GM12878 (cell line): ENCODE data around the gene CHRDL2. TPM values are rescaled to one million over a fixed set of nuclear protein-coding genes. Genes with fewer than 3 reads are reported as not detected.

Source experiments
- ATAC-seq: fragments of 200-7000 bp; cut with Tn5 transposase; 3 replicates; pipeline ENCODE4 v1.9.1; 2020; ENCODE audit warnings: mild to moderate bottlenecking, moderate library complexity
- BruUV-seq: library from RNA; stranded (reverse); fragments of 400-500 nt; replicated peaks from 2 replicates; lab custom pipeline; 2021; lab: Mats Ljungman, UMichigan
- CTCF ChIA-PET: fragments of 300-600 bp; sonication (Branson Sonifier 250); formaldehyde crosslinking; extraction: SDS; loops from one replicate; lab custom pipeline; 2021; ENCODE audit warnings: inconsistent platforms; lab: Yijun Ruan, JAX
- POLR2A ChIA-PET: fragments of 350-600 bp; formaldehyde crosslinking; extraction: SDS; loops from one replicate; lab custom pipeline; 2021; ENCODE audit warnings: inconsistent platforms; lab: Charles Lee
- RAD21 ChIA-PET: fragments of 300-600 bp; sonication (Branson Sonifier 250); formaldehyde crosslinking; loops from one replicate; lab custom pipeline; 2023; ENCODE audit warnings: antibody characterized with exemption; ENCODE audit not compliant: unreplicated experiment; lab: Charles Lee
- SMC1A ChIA-PET: fragments of 300-600 bp; sonication (Branson Sonifier 250); formaldehyde crosslinking; loops from one replicate; lab custom pipeline; 2023; ENCODE audit not compliant: unreplicated experiment, uncharacterized antibody; lab: Charles Lee
- DNase-seq: peaks from one replicate; pipeline ENCODE4 v3.0.0-alpha.2; 2011; ENCODE audit warnings: low read depth, low spot score
- FAIRE-seq: peaks from 3 replicates; lab custom pipeline; 2011; peaks lifted over from hg19 to GRCh38; lab: Jason Lieb, UNC
- H2AFZ ChIP-seq: 2 replicates; pipeline ENCODE4 v1.6.0; 2011; ENCODE audit warnings: low read depth, low read length, control low read depth; ENCODE audit not compliant: control insufficient read depth
- H3K27ac ChIP-seq: 2 replicates; pipeline ENCODE4 v1.5.1; 2011; ENCODE audit warnings: control low read depth; ENCODE audit not compliant: control insufficient read depth, insufficient read depth
- H3K27me3 ChIP-seq, 2 experiments: replicated peaks in 1 of 2; 2 replicates each; pipeline versions ENCODE4 v1.6.0 to v1.6.1; 2011; ENCODE audit warnings: low read length in 1 of 2; ENCODE audit not compliant: control insufficient read depth in 2 of 2, insufficient read depth in 2 of 2
- H3K36me3 ChIP-seq, 2 experiments: 2 replicates each; pipeline ENCODE4 v1.5.1; 2011; ENCODE audit warnings: low read length in 1 of 2; ENCODE audit not compliant: control insufficient read depth in 2 of 2, insufficient read depth in 2 of 2
- H3K4me1 ChIP-seq: 2 replicates; pipeline ENCODE4 v1.6.1; 2011; ENCODE audit warnings: mild to moderate bottlenecking, low read length, moderate library complexity, mixed read lengths; ENCODE audit not compliant: control insufficient read depth, insufficient read depth
- H3K4me2 ChIP-seq: 2 replicates; pipeline ENCODE4 v1.6.0; 2011; ENCODE audit warnings: control low read depth; ENCODE audit not compliant: control insufficient read depth, insufficient read depth
- H3K4me3 ChIP-seq: fragments of 200-600 bp; sonication (generic); 2 replicates; pipeline ENCODE4 v1.5.1; 2016
- H3K79me2 ChIP-seq: 2 replicates; pipeline ENCODE4 v1.6.0; 2011; ENCODE audit warnings: low read length; ENCODE audit not compliant: control insufficient read depth, insufficient read depth
- H3K9ac ChIP-seq: 2 replicates; pipeline ENCODE4 v1.8.0; 2011; ENCODE audit warnings: low read length, control low read depth, mixed read lengths; ENCODE audit not compliant: control insufficient read depth, insufficient read depth
- H3K9me3 ChIP-seq: replicated peaks from 3 replicates; pipeline ENCODE4 v1.5.1; 2011; ENCODE audit warnings: mild to moderate bottlenecking, low read length; ENCODE audit not compliant: control insufficient read depth, insufficient read depth
- H4K20me1 ChIP-seq: 2 replicates; pipeline ENCODE4 v1.6.0; 2011; ENCODE audit not compliant: control insufficient read depth, insufficient read depth
- HCFC1 ChIP-seq: fragments of 150-350 bp; IDR thresholded peaks from 2 replicates; pipeline ENCODE4 v1.6.1; 2014; ENCODE audit warnings: low read length
- HDAC6 ChIP-seq: fragments of 200-600 bp; sonication (generic); IDR thresholded peaks from one replicate; pipeline ENCODE4 v1.8.0; 2017; ENCODE audit warnings: antibody characterized with exemption; ENCODE audit not compliant: unreplicated experiment
- LARP7 ChIP-seq: fragments of 450-650 bp; IDR thresholded peaks from 2 replicates; pipeline ENCODE4 v1.6.1; 2017; ENCODE audit warnings: mild to moderate bottlenecking
- MLLT1 ChIP-seq: fragments of 450-650 bp; IDR thresholded peaks from 2 replicates; pipeline ENCODE4 v1.6.1; 2016; ENCODE audit warnings: mild to moderate bottlenecking
- MXI1 ChIP-seq: fragments of 150-350 bp; IDR thresholded peaks from 2 replicates; pipeline ENCODE4 v1.6.1; 2011; ENCODE audit warnings: low read depth, mild to moderate bottlenecking, inconsistent platforms, low read length, improper control_type of control experiment
- POU2F2 ChIP-seq: IDR thresholded peaks from 3 replicates; pipeline ENCODE4 v1.6.1; 2011; ENCODE audit warnings: low read depth, mild to moderate bottlenecking, low read length, borderline replicate concordance
- TCF12 ChIP-seq: IDR thresholded peaks from 2 replicates; pipeline ENCODE4 v1.6.1; 2011; ENCODE audit warnings: low read depth, mild to moderate bottlenecking, low read length
- WGBS: methylation state at CpG from one replicate; pipeline ENCODE4 v1.1.6; 2016; ENCODE audit warnings: low lambda C conversion rate; ENCODE audit not compliant: insufficient replicate concordance, insufficient coverage; ENCODE audit errors: missing lambda C conversion rate; 5-methylcytosine and 5-hydroxymethylcytosine counted together
- in situ Hi-C: fragments of 300-500 bp; cut with MboI; formaldehyde crosslinking; loops from 9 replicates; pipeline ENCODE4 v1.14.3; 2018; ENCODE audit warnings: mixed read lengths
- intact Hi-C: fragments of 100-400 bp; cut with micrococcal nuclease; formaldehyde crosslinking; loops from one replicate; pipeline ENCODE4 v1.14.2; 2022; ENCODE audit not compliant: unreplicated experiment
- polyA plus RNA-seq, 11 experiments: library from polyadenylated mRNA; depleted of rRNA in 4 of 11; unstranded in 6 of 11; stranded (reverse) in 5 of 11; fragments of >200 nt; fragmentation: Nextera tagmentation in 4 of 11; fragmentation: Illumina TruSeq in 1 of 11; extraction: Ambion mirVana in 4 of 11; extraction: Trizol in 1 of 11; gene quantifications; 1 replicate in 1 of 11; 2 replicates in 10 of 11; pipeline versions ENCODE4 v1.2.1 to v1.2.3, GENCODE V29; 2011 to 2016; ENCODE audit warnings: inconsistent platforms in 2 of 11, missing spikeins in 2 of 11, low read depth in 1 of 11
- total RNA-seq, 4 experiments: library from RNA; depleted of rRNA in 3 of 4; stranded (reverse); fragments of >200 nt in 3 of 4; fragmentation: Illumina TruSeq in 1 of 4; extraction: Trizol in 1 of 4; gene quantifications; 2 replicates each; pipeline versions ENCODE4 v1.2.1 to v1.2.3, GENCODE V29; 2013 to 2021

The CHRDL2 gene
- total and polyA plus RNA-seq, 10 of the 15 experiments (the other 5 are each of a cell fraction or from before 2014, with no cell fraction given), result not detected

GRCh38 chr11:74689666-74690065, 41.6 kb downstream of the CHRDL2 start (continued):
- no peak for TF ChIP-seq MLLT1
- no peak for TF ChIP-seq HDAC6

DNA sequence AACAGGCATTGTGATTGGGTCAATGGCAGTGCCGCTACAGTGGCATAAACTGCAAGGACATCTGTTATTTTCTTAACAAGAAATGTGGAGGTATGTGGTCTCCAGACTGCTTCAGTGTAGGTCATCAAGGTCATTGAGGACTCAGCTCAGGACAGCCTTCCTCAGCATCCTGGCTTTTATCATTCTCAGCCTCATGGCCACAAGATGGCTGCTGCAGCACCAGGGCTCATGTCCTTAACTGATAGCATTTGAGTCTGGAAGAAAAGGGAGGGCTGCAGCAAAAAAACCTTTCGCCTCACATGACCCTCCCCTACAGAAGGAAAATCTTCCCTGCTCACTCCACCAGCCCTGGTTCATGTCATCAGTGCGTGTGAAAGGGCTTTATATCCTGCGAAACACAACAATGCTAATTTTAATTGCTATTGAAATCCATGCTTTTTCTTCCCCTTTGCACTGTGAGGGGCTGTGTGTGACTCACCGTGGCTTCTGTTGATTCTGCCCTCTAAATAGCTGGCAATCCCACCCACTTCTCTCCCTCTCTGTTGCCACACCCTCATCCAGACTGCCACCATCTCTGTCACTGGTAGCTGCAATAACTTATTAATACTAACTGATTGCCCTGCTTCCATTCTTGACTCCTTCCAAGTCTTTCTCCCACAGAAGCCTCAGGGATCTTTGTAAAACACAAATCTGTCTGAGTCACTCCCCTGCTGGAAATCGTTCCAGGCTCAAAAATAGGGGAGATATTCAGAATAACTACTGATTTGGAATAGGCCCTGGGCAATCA, 43.8 kb downstream of the CHRDL2 start:
- Histone ChIP-seq H2AFZ (no peak overlapping the region), H3K79me2 (no peaks in the 10 kb centered on the region), H3K4me3 (no peak overlapping the region), H3K4me2 (no peak overlapping the region), H4K20me1 (no peaks in the 10 kb centered on the region), H3K4me1 (no peaks in the 10 kb centered on the region), H3K36me3 (no peaks in the 10 kb centered on the region), H3K9me3 (no peaks in the 10 kb centered on the region; the same call in 2 of the 3 replicates), H3K27ac (no peak overlapping the region), H3K27me3 (peaks cover 0 to 2% of the 10 kb centered on the region in 2 experiments; a peak in 1 of 4 replicates), H3K9ac (no peak overlapping the region)
- in situ Hi-C loops (no loop called here), intact Hi-C loops (no loop called here)
- ChIA-PET SMC1A (interaction anchor here (0.6 kb wide), 1 partner anchor 38 kb away, joined by 3 read pairs; no protein-coding TSS in a partner anchor), CTCF (interaction anchor here (0.8 kb wide), 1 partner anchor 15 kb away, joined by 4 read pairs; no protein-coding TSS in a partner anchor), RAD21 (interaction anchor here (1.5 kb wide), 1 partner anchor 16 kb away, joined by 3 read pairs; no protein-coding TSS in a partner anchor), POLR2A (no interaction called here)
- no peak for DNase-seq
- 51% methylated on average over 6 of the region's 6 CpGs for WGBS
- BruUV-seq, result no TSS peak
- no peak for ATAC-seq
- TF ChIP-seq LARP7, result no peak
- no peak for TF ChIP-seq HCFC1
- no peak for TF ChIP-seq MXI1
- TF ChIP-seq TCF12, result no peak
- no peak for TF ChIP-seq POU2F2
- FAIRE-seq, result no peak
